ENCODE data around the gene HCRT.

- TF ChIP-seq EZH2 (IDR thresholded peaks at IDR 0.05) (no peak), CTCF (IDR thresholded peaks at IDR 0.05) (no peak), EZH2phosphoT487 (IDR thresholded peaks at IDR 0.05) (no peak)
Observed at GRCh38 chr17:42199416-42200011, 14.3 kb upstream of the HCRT start.

All from neural progenitor cell (in vitro differentiated cells).